Ectodermal cell (in vitro differentiated cells): ENCODE measurements around the gene RELCH.

Experiments
- H3K27ac ChIP-seq: 2 replicates; pipeline ENCODE4 v1.7.0; 2013; ENCODE audit warnings: mild to moderate bottlenecking, low read depth, low read length; ENCODE audit not compliant: insufficient read depth, poor library complexity, severe bottlenecking
- H3K27me3 ChIP-seq: 2 replicates; pipeline ENCODE4 v1.7.0; 2013; ENCODE audit warnings: mild to moderate bottlenecking, low read length; ENCODE audit not compliant: insufficient read depth, control insufficient read depth, poor library complexity, severe bottlenecking
- H3K36me3 ChIP-seq: one replicate; pipeline ENCODE4 v1.7.0; 2013; ENCODE audit warnings: low read length; ENCODE audit not compliant: control insufficient read depth, insufficient read depth
- H3K4me1 ChIP-seq: one replicate; pipeline ENCODE4 v1.7.0; 2013; ENCODE audit warnings: low read length; ENCODE audit not compliant: control insufficient read depth, insufficient read depth
- H3K4me3 ChIP-seq: 2 replicates; pipeline ENCODE4 v1.7.0; 2013; ENCODE audit warnings: low read depth, low read length, control low read depth; ENCODE audit not compliant: insufficient read depth
- H3K9me3 ChIP-seq: 2 replicates; pipeline ENCODE4 v1.7.0; 2013; ENCODE audit warnings: mild to moderate bottlenecking, low read length, moderate library complexity; ENCODE audit not compliant: control insufficient read depth
- WGBS, 2 experiments: methylation state at CpG; one replicate each; pipeline ENCODE4 v1.1.7; 2013; ENCODE audit warnings: missing lambda C conversion rate in 2 of 2; 5-methylcytosine and 5-hydroxymethylcytosine counted together

Gene RELCH

GRCh38 chr18:62281684-62282083 lies 94.6 kb downstream of the RELCH start:
- no CpG with 5 or more reads among the region's 1 CpG for WGBS, 2 experiments
- no peaks in the 10 kb centered on the region for H3K27me3 ChIP-seq
- no peak overlapping the region for H3K27ac ChIP-seq
- H3K36me3 ChIP-seq: peaks cover 3% of the 10 kb centered on the region
- H3K4me3 ChIP-seq: no peak overlapping the region
- H3K9me3 ChIP-seq: no peaks in the 10 kb centered on the region
- H3K4me1 ChIP-seq: no peaks in the 10 kb centered on the region

DNA sequence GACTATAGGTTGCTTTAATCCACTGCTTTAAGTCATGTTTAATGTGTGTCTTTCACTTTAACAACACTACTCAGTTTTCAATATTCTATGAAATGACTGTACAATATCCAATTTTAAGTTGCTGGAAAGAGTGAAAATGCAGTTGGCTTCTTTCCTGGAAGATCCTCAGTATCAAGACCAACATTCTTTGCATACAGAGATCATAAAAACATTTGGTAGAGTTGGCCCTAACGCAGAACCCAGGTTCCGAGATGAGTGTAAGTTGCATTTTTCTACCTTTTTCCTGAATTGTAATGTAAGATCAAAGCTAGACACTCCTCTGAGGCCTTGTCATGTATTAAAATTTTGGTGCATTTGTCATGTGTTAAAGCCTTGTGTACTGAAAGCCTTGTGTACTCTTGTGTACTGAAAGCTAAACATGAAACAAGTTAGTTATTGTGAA lies 95.2 kb downstream of the RELCH start:
- H3K36me3 ChIP-seq: peaks cover 3% of the 10 kb centered on the region
- H3K4me1 ChIP-seq: no peaks in the 10 kb centered on the region
- WGBS, 2 experiments: 96 to 100% methylated on average over 2 of the region's 2 CpGs
- no peaks in the 10 kb centered on the region for H3K9me3 ChIP-seq
- no peak overlapping the region for H3K27ac ChIP-seq
- no peak overlapping the region for H3K4me3 ChIP-seq
- no peaks in the 10 kb centered on the region for H3K27me3 ChIP-seq

GRCh38 chr18:62284637-62285036 lies 97.6 kb downstream of the RELCH start:
- 93 to 95% methylated on average over 3 of the region's 3 CpGs for WGBS, 2 experiments
- Histone ChIP-seq H3K27ac (no peak overlapping the region), H3K4me1 (no peaks in the 10 kb centered on the region), H3K4me3 (no peak overlapping the region), H3K9me3 (no peaks in the 10 kb centered on the region), H3K27me3 (no peaks in the 10 kb centered on the region), H3K36me3 (peaks cover 3% of the 10 kb centered on the region)

DNA sequence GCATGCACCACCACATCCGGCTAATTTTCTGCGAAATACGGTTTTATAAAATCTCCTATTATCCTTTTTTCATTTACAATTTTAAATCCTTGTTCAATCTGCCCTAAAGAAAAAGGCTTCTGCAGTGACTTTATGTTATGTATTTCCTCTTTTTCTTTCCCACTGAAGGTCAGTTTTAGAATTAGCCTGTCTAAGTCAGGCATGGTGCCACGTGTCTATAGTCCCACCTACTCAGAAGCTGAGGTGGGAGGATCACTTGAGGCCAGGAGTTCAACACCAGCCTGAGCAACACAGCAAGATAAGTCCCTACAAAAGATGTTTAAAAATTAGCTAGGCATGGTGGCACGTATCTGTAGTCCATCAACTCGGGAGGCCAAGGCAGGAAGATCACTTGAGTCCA lies 98.2 kb downstream of the RELCH start:
- Histone ChIP-seq H3K9me3 (no peaks in the 10 kb centered on the region), H3K27ac (no peak overlapping the region), H3K4me3 (no peak overlapping the region), H3K4me1 (no peaks in the 10 kb centered on the region), H3K27me3 (no peaks in the 10 kb centered on the region), H3K36me3 (peaks cover 3% of the 10 kb centered on the region)
- 94 to 96% methylated on average over 6 of the region's 6 CpGs for WGBS, 2 experiments

- Histone ChIP-seq H3K27me3 (no peaks in the 10 kb centered on the region), H3K4me3 (no peak overlapping the region), H3K27ac (no peak overlapping the region), H3K36me3 (peaks cover 3% of the 10 kb centered on the region), H3K4me1 (no peaks in the 10 kb centered on the region), H3K9me3 (no peaks in the 10 kb centered on the region)
- WGBS, 2 experiments: 89 to 98% methylated on average over 2 of the region's 2 CpGs
Observed at GRCh38 chr18:62287781-62288664, 101.0 kb downstream of the RELCH start.

GRCh38 chr18:62288665-62289008 lies 101.6 kb downstream of the RELCH start:
- Histone ChIP-seq H3K4me3 (no peak overlapping the region), H3K36me3 (peaks cover 3% of the 10 kb centered on the region), H3K27me3 (no peaks in the 10 kb centered on the region), H3K4me1 (no peaks in the 10 kb centered on the region), H3K9me3 (no peaks in the 10 kb centered on the region), H3K27ac (no peak overlapping the region)
- WGBS, 2 experiments: 100% methylated on average over 1 of the region's 2 CpGs

GRCh38 chr18:62289047-62289446 lies 102.0 kb downstream of the RELCH start:
- Histone ChIP-seq H3K9me3 (no peaks in the 10 kb centered on the region), H3K4me3 (no peak overlapping the region), H3K27ac (no peak overlapping the region), H3K36me3 (peaks cover 3% of the 10 kb centered on the region), H3K4me1 (no peaks in the 10 kb centered on the region), H3K27me3 (no peaks in the 10 kb centered on the region)
- 97 to 100% methylated on average over 2 of the region's 2 CpGs for WGBS, 2 experiments

- no peaks in the 10 kb centered on the region for H3K36me3 ChIP-seq
- no peaks in the 10 kb centered on the region for H3K9me3 ChIP-seq
- no peak overlapping the region for H3K4me3 ChIP-seq
- H3K4me1 ChIP-seq: no peaks in the 10 kb centered on the region
- no peaks in the 10 kb centered on the region for H3K27me3 ChIP-seq
- no peak overlapping the region for H3K27ac ChIP-seq
Observed at GRCh38 chr18:62294073-62294472, 107.0 kb downstream of the RELCH start.

DNA sequence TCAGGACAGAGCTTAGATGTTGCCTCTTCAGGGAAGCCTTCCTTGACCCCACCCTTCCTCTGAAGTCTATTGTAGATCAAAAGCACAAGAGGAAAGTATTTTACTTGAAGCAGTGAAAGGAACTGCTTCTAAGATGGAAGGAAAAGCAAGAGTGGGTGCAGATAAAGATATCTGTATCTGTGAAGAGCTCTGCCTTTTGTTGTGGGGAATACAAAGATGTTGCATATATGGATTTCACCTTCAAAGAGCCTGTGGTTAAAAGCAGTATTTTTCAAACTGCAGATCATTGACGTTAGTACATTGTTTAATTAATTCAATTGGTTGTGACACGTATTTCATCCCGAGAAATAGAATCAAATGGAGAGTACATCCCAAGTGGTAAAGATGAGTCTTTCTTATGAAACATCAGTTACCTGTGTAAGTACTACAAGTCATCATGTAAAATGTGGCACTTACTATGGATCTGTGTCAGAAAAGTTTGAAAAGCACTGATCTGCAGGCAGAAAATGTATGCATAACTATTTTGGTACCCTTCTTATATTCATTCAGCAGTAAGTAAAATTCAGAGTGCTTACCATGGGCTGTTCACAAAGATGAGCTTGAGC lies 113.4 kb downstream of the RELCH start:
- Histone ChIP-seq H3K27ac (no peak overlapping the region), H3K27me3 (no peaks in the 10 kb centered on the region), H3K4me3 (no peak overlapping the region), H3K4me1 (no peaks in the 10 kb centered on the region), H3K9me3 (no peaks in the 10 kb centered on the region), H3K36me3 (no peaks in the 10 kb centered on the region)
- WGBS, 2 experiments: 96 to 100% methylated on average over 3 of the region's 3 CpGs

DNA sequence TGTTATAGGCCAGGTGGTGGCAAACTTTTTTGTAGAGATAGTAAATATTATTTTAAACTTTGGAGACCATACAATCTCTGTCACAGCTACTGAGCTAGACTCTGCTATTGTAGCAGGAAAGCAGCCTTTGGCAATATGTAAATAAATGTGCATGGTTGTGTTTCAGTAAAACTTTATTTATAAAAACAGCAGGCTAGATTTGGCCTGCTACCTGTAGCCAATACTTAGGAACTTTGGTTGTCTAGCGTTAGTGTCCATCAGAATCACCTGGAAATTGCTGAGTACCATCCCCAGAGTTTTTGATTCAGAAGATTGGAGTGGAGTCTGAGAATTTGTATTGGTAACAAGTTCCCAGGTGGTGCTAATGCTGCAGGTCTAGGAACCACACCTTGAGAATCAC lies 114.3 kb downstream of the RELCH start:
- H3K27me3 ChIP-seq: no peaks in the 10 kb centered on the region
- H3K36me3 ChIP-seq: no peaks in the 10 kb centered on the region
- WGBS, 2 experiments: 97 to 100% methylated on average over 1 of the region's 1 CpG
- no peak overlapping the region for H3K27ac ChIP-seq
- H3K4me1 ChIP-seq: no peaks in the 10 kb centered on the region
- H3K4me3 ChIP-seq: no peak overlapping the region
- no peaks in the 10 kb centered on the region for H3K9me3 ChIP-seq
